ENCODE measurements around the gene GUCA2A.

GUCA2A gene

DNA sequence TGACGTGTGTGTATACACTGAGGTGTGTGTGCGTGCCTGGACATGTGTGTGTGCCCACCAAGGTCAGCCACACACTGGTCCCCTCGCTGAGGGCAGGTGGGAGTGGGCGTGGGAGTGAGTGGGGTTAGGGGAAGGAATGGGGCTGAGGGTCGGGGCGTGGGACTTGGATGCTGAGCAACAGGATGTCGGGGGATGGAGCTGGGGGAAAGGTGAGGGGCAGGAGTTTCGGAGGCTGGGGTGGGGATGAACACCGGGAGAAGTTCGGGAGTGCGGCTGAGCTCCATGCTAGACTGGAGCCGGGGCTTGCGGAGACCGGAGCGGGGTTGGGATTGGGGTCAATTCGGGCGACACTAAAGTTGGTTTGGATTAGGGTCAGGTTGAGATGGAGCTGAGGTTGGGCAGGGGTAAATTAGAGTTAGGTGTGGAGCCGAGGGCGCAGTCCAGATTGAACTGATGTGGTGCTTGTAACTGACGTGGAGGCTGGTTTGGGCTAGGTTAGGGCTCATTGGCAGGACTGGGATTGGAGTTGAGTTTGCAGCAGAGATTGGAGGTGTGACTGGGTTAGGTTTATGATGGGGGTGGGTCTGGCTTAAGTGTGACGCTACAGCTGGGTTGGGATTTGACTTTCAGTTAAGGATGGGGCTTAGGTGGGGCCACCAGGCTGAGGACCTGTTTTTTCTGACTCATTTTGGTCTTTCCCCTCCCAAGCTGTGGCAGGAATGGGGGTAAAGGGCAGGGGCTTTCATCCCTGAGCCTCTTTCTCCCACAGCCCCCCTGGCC is 3.3 kb upstream of the GUCA2A start:
- ChIA-PET POLR2A (ENCODE audit: low non-redundant PET) (no interaction called here), CTCF (no interaction called here)
- TF ChIP-seq, protein P1, sequence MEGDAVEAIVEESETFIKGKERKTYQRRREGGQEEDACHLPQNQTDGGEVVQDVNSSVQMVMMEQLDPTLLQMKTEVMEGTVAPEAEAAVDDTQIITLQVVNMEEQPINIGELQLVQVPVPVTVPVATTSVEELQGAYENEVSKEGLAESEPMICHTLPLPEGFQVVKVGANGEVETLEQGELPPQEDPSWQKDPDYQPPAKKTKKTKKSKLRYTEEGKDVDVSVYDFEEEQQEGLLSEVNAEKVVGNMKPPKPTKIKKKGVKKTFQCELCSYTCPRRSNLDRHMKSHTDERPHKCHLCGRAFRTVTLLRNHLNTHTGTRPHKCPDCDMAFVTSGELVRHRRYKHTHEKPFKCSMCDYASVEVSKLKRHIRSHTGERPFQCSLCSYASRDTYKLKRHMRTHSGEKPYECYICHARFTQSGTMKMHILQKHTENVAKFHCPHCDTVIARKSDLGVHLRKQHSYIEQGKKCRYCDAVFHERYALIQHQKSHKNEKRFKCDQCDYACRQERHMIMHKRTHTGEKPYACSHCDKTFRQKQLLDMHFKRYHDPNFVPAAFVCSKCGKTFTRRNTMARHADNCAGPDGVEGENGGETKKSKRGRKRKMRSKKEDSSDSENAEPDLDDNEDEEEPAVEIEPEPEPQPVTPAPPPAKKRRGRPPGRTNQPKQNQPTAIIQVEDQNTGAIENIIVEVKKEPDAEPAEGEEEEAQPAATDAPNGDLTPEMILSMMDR (conservative IDR thresholded peaks at IDR 0.05; ENCODE audit: low read depth): no peak
- peak overlapping the region; percentile 27 for H3K27ac ChIP-seq
- DNase-seq (ENCODE audit: low spot score): no peak

DNA sequence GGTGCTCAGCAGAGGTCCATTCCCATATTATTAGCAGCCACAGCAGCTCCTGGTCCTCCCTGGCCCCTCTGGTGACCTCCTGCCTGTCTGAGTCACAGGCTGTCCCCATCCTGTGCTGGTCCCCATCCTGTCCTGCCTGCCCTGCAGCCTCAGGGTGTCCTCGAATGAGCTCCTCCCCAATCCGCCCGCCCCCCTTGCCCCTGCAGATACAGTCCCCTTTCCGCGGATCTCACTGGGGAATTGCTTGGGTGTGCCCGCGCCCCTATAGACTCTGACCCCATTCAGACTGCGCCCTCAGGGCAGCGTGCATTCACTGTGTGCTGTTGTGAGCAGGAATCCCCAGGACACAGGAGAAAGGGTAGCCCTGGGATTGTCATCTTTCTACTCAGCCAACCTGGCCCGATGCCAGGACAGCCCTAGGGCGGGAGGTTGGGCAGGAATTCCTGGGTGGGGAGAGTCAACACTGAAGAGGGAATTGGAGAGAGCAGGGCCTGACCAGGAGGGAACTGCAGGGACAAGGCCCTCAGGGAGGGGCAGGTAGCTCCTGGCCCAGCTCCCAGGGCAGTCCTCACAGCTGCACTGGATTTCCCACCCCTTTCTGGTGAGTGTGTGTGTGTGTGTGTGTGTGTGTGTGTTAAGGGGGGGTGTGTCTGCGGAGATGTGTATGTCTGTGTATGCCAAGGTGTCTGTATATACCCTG is 1.1 kb upstream of the GUCA2A start:
- DNase-seq (ENCODE audit: low spot score): peak; percentile 91
- POLR2A ChIA-PET (ENCODE audit: low non-redundant PET): interaction anchor here (0.5 to 0.6 kb wide), 2 partner anchors 268 to 382 kb away, joined by 3 read pairs; no protein-coding TSS in a partner anchor
- peak overlapping the region; percentile 69 for H3K27ac ChIP-seq
- CTCF ChIA-PET: no interaction called here
- TF ChIP-seq, protein P1 (conservative IDR thresholded peaks at IDR 0.05; ENCODE audit: low read depth): no peak

DNA sequence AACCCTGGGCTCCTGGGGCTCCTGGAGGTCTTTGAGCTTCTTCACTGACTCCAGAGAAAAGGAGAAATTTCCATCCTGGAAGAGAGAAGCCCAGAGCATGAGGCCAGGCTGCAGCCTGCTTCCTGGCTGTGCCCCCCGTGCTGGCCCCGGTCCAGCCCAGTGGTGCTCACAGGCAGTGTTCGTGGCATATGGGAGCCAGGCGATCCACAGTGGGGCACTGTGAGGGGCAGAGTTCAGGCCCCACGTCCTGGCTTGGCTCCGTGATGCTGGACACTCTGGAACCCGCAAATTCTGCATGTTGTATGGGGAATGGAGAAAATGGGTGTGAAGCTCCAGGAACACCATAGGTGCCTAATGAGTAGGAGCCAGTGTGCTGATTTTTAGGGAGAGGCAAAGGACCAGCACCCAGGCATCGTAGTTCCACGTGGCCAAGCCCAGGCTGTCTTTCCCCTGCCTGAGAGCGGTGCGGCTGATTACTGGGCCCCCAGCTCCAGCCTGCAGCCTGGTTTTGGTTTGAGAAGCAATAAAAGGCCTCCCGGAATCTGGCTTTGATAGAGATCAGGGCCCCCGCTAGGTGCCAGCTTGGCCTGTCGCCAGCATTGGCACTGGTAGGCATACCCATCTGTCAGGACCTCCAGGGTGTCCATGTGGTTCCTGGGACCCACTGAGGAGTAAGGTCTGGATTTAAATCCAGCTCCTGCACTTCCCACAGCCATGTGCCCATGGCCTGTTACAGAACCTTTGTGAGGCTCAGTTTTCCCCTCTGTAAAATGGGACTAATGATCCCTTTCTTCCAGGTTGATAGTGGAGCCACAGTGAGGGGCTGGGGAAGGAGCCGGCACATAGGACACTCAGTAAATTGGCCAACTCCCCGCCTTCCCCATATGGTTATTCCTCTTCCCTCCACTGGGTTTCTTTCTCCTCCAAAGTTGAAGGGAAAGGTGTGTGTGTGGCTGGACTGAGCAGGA is 725 bp downstream of the GUCA2A start:
- POLR2A ChIA-PET (ENCODE audit: low non-redundant PET): no interaction called here
- no peak for DNase-seq (ENCODE audit: low spot score)
- TF ChIP-seq, protein P1 (conservative IDR thresholded peaks at IDR 0.05; ENCODE audit: low read depth): no peak
- CTCF ChIA-PET: no interaction called here
- H3K27ac ChIP-seq: 0 out of 2 replicates have a peak overlapping the region, but pooled peaks have one; percentile 69

DNA sequence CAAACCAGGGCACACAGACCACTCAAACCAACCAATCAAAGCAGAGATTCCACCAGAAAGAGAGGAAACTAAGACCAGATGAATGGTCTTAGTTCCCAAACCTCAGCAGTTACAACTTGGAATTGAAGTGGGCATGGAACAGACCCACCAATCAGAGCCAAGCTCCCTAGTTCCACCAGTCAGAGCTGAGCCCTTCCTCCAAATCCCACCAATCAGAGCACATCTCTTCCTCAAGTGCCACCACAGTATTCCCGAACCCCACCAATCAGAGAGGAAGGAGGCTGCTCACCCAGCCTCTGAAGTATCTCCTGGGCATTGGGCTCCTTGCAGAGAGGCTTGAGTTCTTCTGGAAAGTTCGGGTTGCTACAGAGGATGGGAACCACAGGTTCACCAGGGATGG is 1.4 kb downstream of the GUCA2A start:
- H3K27ac ChIP-seq: no peak overlapping the region
- TF ChIP-seq, protein P1 (conservative IDR thresholded peaks at IDR 0.05; ENCODE audit: low read depth): no peak
- DNase-seq (ENCODE audit: low spot score): no peak
- ChIA-PET POLR2A (ENCODE audit: low non-redundant PET) (no interaction called here), CTCF (interaction anchor here (1.4 kb wide), 1 partner anchor 589 kb away, joined by 3 read pairs; no protein-coding TSS in a partner anchor)

DNA sequence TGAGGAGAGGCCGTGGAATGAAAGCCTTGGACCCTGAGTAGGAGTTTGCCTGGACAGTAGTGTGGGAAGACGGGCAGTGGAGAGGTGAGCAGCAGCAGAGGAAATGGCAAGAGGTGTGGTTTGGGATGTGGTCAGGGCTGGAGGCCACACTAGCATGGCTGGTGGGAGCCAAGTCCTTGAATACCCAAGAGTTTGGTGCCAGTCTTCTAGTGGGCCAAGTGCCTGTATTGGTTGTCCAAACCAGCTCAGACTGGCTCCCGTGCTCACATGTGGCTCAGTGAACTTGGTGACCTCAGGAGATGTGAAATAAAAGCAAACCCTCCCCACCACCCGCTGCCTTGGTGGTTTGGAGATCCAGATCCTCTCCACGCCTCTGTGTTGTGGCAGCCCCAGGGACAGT is 2.4 kb downstream of the GUCA2A start:
- no peak overlapping the region for H3K27ac ChIP-seq
- ChIA-PET POLR2A (ENCODE audit: low non-redundant PET) (no interaction called here), CTCF (interaction anchor here (0.5 to 1.4 kb wide), 3 partner anchors 11 to 601 kb away, joined by 3 to 6 read pairs (median 5); no protein-coding TSS in a partner anchor)
- DNase-seq (ENCODE audit: low spot score): no peak
- TF ChIP-seq, protein P1 (conservative IDR thresholded peaks at IDR 0.05; ENCODE audit: low read depth): no peak

DNA sequence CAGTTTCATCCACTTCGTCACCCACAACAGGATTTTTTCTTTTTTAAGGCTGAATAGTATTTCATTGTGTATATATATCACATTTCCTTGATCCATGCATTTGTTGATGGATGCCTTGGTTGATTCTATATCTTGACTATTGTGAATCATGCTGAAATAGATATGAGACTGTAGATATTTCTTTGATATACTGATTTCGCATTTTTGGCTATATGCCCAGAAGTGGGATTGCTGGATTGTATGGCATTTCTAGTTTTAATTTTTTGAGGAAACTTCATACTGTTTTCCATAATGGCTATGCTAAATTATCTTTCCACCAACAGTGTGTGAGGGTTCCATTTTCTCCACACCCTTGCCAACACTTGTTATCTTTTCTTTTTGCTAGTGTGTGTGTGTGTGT is 6.4 kb downstream of the GUCA2A start:
- no peak for DNase-seq (ENCODE audit: low spot score)
- ChIA-PET CTCF (interaction anchor here (0.6 to 0.7 kb wide), 2 partner anchors 548 to 844 kb away, joined by 3 to 6 read pairs; no protein-coding TSS in a partner anchor), POLR2A (ENCODE audit: low non-redundant PET) (no interaction called here)
- TF ChIP-seq, protein P1 (conservative IDR thresholded peaks at IDR 0.05; ENCODE audit: low read depth): no peak
- no peak overlapping the region for H3K27ac ChIP-seq
